HG02870 (cell line): ENCODE measurements around the gene MCMBP.
"Not testable (repeated sequence)": the region's sequence is repeated elsewhere in the genome, so short reads cannot be mapped to it uniquely, and the experiment has no call there.

Experiments used
- ATAC-seq: cut with Tn5 transposase; IDR thresholded peaks from one replicate; pipeline ENCODE4 v1.9.1; 2021; ENCODE audit warnings: mild to moderate bottlenecking, moderate library complexity; ENCODE audit not compliant: unreplicated experiment

The MCMBP gene

GRCh38 chr10:119831656-119832055, 41.0 kb downstream of the MCMBP start:
- no peak for ATAC-seq

GRCh38 chr10:119830851-119831250, 41.8 kb downstream of the MCMBP start:
- no peak for ATAC-seq

GRCh38 chr10:119829429-119829828, 43.2 kb downstream of the MCMBP start:
- no peak for ATAC-seq

GRCh38 chr10:119827430-119827829, 45.2 kb downstream of the MCMBP start:
- no peak for ATAC-seq

- ATAC-seq, result no peak
Measured at GRCh38 chr10:119826771-119827170, 45.9 kb downstream of the MCMBP start.

DNA sequence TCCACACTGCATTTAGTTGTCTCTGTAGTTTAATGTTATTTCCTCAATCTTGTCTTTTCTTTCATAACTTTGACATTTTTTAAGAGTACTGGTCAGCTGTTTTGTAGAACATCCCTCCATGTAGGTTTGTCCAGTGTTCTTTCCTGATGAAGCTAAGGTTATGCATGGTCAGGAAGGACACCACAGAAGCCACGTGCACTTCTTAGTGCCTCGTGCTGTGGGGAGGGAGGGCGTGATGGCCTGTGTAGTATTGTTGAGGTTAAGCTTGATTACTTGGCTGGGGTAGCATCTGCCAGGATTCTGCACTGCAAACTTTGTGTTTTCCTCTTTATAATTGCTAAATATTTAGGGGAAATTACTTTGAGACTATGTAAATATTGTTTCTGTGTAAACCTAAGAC, 48.3 kb downstream of the MCMBP start:
- no peak for ATAC-seq

GRCh38 chr10:119821182-119821581, 51.5 kb downstream of the MCMBP start:
- ATAC-seq, result no peak

- no peak for ATAC-seq
Measured at GRCh38 chr10:119818889-119819270, 53.8 kb downstream of the MCMBP start.

DNA sequence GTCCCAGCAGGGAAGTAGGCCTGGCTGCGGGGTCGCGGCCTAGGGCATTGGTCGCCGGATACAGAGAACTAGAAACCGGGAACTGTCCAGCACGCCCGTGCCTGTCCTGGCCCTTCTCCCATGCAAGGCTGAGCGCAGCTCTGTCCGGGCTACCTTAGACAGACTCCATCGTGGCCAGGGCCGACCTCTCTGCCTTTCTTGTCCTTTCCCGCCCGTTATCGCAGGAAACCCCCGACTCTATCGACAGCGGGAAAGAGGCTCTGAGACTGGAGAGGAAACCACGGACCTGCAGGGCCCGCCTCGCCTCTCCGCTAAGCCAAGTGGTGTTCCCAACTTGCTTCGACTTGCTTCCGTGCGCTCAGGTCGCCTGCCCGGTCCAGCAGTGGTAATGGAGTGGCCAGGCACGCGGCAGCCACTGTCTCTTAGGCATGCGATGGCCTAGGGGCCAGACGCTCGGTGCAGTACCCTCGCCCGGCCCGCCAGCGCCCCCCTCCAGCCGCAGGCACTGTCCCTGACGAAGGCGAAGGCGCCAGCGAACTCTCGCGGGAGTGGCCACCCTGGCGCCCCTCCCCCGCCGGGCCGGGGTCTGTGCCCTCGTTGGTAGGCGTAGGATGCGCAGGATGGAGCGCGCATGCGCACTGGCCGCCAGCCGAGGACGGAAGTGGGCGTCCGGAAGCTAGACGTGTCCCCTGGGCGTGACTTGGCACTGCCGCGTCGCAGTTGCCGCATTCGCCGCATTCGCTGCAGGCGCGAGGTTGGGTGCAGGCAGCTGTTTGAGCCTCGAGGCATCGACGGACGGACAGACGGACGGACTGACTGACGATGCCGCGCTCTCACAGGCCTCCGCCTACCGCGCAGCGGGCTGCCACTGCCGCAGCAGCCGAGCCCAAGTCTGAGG, 54.4 kb downstream of the MCMBP start:
- no peak for ATAC-seq

DNA sequence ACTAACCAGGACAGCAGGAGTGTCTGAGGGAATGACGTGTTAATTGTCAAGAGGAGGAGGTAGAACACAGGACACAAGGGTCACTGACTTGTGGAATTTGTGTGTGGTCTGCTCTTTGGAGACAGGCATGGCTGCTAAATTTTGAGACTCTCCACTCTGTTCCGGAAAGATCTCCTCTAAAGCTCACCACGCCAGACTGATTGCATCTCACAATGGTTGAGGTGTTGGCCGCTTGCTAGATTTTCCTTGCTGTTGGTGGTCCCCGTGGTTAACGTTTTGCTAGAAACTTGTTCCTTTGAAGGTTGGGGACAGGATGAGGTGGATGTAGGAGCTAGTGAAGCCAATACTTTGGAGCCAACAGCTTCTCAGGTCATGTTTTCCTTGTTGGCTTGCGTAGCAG, 57.0 kb downstream of the MCMBP start:
- no peak for ATAC-seq

DNA sequence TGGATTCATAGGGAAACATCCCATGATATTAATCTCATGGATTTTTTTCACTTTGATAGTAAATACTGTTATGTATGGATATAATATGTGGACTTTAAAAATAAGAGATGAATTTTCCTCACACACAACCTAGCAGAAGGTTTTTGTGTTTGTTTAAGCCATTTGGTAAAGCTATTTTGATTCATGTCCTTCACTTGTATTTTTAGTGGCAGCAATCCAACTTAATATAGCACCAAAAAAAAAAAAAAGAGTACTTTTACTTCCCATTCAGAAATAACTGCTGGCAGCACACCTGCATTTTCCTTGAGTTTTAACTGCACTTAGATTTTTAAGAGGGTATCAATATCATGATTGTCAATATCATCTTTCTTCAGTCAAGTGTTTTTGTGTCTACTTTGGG, 60.0 kb downstream of the MCMBP start:
- no peak for ATAC-seq

- no peak for ATAC-seq
Measured at GRCh38 chr10:119811122-119811521, 61.5 kb downstream of the MCMBP start.

GRCh38 chr10:119807960-119808697, 64.5 kb downstream of the MCMBP start:
- ATAC-seq, result peak; percentile 72

GRCh38 chr10:119806334-119807130, 66.1 kb downstream of the MCMBP start:
- no peak for ATAC-seq

DNA sequence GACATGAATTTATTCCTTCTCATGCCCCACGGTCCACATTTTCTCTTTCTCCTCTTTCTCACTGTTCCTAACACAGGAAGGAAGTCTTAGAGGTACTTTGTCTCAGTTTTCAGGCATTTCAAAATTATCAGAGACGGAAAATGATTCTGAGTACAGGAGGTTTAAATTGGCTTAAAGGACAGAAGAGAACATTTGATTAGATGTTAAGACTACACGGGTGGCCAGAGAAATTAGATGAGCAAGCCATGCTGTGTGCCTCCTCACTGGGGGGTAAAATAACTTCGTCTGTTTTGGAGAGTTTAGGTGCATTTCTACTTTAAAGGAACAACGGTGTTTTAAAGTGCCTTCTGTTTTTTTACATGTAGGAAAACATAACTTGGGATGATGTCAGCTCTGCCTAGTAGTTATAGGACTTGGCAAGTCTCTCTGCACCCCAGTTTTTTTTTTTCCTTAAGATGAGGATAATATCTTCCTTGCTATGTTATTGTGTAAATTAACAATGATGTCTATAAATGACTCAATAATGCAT, 66.9 kb downstream of the MCMBP start:
- ATAC-seq, result no peak

DNA sequence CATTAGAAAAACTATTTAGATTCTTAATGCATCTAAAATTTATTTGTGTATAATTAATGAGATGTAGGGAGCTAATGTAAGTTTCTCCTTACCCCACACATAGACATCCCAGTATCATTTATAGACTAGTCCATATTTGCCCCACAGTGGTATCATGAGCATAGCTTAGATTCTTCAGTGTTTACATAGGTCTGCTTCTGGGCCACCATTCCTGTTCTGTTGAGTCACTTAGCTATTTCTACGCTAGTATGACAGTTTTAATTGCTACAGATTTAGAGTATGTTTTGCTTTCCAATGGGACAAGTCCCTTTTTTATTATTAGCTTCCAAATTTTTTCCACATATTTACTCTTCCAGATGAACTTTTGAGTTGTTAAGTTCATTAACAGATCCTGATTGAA, 69.4 kb downstream of the MCMBP start:
- no peak for ATAC-seq

- peak; percentile 85 for ATAC-seq
Measured at GRCh38 chr10:119801998-119802538, 70.6 kb downstream of the MCMBP start.

DNA sequence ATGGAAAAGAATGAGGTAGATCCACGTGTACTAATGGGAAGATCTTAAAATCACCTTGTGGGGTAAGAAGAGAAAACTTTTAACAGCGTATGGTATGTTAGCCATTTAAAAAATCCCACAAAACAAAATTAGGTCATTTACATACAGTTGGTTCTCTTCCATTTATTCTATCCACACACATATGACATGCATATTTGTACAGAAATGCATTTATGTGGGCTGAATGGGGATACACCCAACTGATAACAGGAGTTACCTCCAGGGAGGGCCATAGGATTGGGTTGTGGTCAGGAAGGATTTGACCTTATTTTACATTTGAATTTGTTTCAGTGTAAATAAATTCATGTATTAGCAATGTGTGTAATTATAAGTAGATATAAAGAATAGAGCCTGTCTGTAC, 71.5 kb downstream of the MCMBP start:
- ATAC-seq, result no peak

DNA sequence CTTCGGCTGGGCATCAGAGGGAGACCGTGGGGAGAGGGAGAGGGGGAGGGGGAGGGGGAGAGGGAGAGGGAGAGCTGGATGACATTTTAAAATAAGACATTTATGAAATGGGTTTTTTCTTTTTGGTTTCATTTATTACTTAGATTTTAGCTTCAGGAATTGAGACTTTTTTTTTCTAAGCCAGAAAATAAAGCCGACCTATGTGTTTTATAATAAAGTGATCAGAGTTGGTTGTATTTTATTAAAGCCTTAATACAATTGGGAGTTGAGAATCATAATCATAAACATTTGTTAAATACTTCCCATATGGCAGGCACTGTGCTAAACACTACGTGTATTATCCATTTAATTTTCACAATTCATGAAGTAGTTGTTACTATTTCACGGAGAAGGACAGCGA, 76.6 kb downstream of the MCMBP start:
- ATAC-seq, result no peak

GRCh38 chr10:119795101-119795500, 77.5 kb downstream of the MCMBP start:
- ATAC-seq, result not testable (repeated sequence)
